Suprapubic skin (tissue), 4 donors: ENCODE measurements around the gene GPAM.

ENCODE experiments used
- POLR2A ChIP-seq, 2 donors: fragments of 450-650 bp; IDR thresholded peaks; one replicate each; pipeline ENCODE4 v1.6.1; 2017; ENCODE audit warnings: antibody characterized with exemption in 2 of 2, mild to moderate bottlenecking in 2 of 2, moderate library complexity in 2 of 2
- POLR2AphosphoS5 ChIP-seq, 3 donors: sonication (generic); formaldehyde crosslinking; IDR thresholded peaks; one replicate each; pipeline ENCODE4 v1.6.1; 2017; ENCODE audit warnings: antibody characterized with exemption in 3 of 3
- TF ChIP-seq, protein P1 (sequence below), 2 donors: fragments of 200-600 bp in 1 of 2; fragments of 450-650 bp in 1 of 2; sonication (generic) in 1 of 2; IDR thresholded peaks; one replicate each; pipeline ENCODE4 v1.5.1; 2016 to 2019; ENCODE audit warnings: antibody characterized with exemption in 2 of 2, mild to moderate bottlenecking in 1 of 2, moderate library complexity in 1 of 2

DNA sequence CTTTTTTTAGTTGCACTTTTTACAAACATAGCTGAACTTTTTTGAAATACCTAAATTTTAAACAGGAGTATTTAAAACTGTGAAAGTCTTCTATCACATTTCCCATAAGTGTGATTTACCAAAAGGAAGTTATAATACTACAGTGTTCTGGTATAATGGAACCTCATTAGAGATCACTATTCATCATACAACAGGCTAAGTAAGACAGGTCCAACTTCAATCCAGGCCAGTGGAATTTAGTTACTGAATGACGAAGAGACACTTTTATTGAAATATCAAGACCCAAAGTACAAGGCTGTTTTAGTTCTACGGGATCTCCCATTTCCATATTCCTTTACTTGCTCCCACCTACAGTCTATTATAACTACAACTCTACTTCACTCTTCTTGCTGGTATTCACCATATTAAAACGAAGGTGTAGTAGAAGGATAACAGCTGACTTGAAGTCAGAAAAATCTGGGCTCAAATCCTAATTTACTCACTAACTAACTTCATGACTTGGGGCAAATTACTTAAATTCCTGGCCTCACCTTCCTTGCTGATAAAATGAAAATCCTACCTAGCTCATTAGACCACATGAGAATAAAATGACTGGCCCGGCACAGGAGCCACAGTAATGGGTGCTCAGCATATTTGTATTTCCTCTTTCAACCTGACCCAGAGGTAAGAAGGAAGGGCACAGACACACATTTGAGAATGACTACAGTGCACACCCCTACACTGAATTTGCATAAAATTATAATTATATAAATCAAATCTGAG, 21.6 kb downstream of the GPAM start:
- TF ChIP-seq, protein P1, sequence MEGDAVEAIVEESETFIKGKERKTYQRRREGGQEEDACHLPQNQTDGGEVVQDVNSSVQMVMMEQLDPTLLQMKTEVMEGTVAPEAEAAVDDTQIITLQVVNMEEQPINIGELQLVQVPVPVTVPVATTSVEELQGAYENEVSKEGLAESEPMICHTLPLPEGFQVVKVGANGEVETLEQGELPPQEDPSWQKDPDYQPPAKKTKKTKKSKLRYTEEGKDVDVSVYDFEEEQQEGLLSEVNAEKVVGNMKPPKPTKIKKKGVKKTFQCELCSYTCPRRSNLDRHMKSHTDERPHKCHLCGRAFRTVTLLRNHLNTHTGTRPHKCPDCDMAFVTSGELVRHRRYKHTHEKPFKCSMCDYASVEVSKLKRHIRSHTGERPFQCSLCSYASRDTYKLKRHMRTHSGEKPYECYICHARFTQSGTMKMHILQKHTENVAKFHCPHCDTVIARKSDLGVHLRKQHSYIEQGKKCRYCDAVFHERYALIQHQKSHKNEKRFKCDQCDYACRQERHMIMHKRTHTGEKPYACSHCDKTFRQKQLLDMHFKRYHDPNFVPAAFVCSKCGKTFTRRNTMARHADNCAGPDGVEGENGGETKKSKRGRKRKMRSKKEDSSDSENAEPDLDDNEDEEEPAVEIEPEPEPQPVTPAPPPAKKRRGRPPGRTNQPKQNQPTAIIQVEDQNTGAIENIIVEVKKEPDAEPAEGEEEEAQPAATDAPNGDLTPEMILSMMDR (IDR thresholded peaks at IDR 0.05), result no peak
- TF ChIP-seq POLR2A (IDR thresholded peaks at IDR 0.05), result no peak
- TF ChIP-seq POLR2AphosphoS5 (IDR thresholded peaks at IDR 0.05), result no peak
